ENCODE measurements around the gene ASXL1.
"Not testable (repeated sequence)": the region's sequence is repeated elsewhere in the genome, so short reads cannot be mapped to it uniquely, and the experiment has no call there.

ASXL1 gene

DNA sequence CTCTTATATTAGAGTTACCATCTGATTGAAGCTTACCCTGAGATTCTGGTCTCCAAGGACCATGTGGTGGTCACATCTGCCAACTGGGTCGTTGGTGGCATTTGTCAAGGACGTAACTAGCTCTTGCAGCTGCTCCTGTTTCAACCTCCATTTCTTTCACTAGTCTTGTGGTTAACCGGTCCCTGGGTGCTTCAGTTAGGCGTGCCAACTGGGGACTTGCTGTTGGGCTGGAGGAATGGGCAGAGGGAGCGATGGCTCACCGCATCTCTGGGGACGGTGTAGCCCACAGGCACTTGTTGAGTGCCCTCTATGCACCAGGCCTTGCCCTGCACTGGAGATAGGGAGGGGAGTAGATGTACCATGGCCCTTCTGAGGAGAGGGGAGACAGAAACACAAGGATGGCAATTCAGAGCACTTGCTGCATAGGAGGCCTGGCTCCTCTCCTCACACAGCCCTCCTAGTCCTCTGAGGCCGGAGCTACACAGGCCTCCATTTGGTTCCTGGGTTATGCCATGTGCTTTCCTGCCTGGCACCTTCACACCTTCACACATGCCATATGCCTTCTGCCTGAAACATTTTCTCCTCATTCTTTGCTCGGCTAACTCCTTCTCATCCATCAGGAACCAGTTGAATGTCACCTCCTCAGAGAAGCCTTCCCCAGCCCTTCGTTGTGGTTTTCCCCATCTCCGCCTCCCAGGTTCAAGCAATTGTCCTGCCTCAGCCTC is 20.0 kb upstream of the ASXL1 start:
- DNase-seq: no peak

DNA sequence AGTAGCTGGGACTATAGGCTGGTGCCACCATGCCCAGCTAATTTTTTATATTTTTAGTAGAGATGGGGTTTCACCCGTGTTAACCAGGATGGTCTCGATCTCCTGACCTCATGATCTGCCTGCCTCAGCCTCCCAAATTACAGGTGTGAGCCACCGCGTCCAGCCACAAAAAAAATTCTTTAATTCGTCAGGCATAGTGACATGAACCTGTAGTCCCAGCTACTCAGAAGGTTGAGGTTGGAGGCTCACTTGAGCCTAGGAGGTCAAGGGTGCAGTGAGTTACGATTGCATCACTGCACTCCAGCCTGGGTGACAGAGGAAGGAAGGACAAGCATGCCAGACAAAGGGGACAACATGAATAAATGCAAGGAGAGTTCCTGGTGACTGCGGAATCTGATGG is 19.5 kb upstream of the ASXL1 start:
- DNase-seq: no peak

DNA sequence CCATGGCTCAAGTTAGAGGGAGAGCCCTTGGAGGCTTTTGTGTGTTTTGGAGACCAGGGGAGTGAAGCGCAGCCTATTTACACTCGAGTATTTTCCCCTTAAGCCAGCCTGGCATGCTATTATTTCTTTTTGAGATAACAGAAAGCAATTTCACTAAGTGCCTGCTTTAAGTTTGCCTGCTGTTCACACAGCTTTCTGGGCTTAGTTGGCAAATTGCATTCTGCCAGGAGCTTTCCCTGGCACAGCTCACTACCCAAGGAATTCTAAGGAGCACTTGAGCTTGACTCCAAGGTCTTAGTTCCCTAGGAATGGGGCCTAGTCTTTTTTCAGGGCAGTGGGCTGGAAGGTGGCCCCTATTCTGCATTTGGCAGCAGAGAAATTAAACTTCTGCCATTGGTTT is 19.0 kb upstream of the ASXL1 start:
- DNase-seq: no peak

DNA sequence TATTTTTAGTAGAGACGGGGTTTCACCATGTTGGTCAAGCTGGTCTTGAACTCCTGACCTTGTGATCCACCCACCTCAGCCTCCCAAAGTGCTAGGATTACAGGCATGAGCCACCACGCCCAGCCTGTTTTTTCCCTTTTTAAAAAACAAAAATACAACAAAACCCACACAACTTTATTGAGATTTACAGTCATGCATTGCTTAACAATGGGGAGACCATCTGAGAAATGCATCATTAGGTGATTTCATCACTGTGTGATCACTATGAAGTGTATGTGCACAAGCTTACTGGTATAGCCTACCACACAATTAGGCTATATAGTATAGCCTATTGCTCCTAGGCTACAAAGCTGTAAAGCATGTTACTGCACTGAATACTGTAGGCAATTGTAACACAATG is 17.1 kb upstream of the ASXL1 start:
- DNase-seq: not testable (repeated sequence)

GRCh38 chr20:32343439-32343838 is 14.7 kb upstream of the ASXL1 start:
- DNase-seq: no peak

DNA sequence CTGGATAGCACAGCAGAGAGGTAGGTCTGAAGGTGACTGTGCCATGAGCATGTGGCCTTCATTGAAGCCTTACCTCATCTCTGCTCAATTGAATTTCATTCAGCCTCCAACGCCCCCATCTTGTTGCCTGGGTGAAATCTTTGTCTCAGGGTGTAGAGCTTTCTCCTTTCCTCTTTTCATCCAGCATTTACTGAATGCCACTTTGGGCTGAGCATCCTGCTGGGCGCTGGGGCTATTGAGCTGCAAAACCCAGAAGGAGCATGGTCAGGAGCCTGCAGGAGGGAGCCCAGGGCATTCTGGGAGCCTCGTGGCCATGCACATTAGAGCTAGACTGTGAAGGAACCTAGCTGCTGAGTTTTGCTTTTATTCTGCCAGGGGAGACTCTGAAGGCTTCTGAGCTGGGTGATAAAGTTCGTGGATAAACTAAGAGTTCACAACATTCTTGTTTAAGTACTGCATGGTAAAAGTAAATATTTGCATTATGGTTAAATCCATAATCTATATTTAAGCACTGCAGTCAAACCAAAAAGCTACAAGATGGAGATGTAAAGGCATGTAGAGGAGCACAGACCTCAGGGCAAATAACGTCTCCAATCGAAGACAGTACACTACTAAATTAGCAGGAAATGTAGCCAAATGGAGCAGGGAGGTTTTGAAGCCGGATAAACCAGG is 13.2 kb upstream of the ASXL1 start:
- DNase-seq: no peak

DNA sequence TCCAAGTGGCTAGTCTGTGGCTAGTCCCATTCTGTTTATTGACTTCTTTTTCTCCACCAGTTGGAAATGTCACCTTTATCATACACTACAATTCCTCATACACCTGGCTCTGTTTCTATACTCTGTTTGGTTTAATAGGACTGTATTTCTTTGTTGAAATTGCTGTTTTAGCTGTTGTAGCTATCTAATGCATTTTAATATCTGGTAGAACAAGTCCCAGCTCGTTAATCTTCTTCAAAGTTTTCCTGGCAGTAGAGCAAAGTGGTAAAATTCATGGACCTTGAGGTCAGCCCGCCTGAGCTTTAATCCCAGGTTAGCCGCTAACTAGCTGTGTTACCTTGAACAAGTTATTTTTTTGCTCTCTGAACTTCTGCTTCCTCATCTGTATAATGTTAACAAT is 9.9 kb upstream of the ASXL1 start:
- no peak for DNase-seq

GRCh38 chr20:32350421-32350820 is 7.7 kb upstream of the ASXL1 start:
- DNase-seq: no peak

DNA sequence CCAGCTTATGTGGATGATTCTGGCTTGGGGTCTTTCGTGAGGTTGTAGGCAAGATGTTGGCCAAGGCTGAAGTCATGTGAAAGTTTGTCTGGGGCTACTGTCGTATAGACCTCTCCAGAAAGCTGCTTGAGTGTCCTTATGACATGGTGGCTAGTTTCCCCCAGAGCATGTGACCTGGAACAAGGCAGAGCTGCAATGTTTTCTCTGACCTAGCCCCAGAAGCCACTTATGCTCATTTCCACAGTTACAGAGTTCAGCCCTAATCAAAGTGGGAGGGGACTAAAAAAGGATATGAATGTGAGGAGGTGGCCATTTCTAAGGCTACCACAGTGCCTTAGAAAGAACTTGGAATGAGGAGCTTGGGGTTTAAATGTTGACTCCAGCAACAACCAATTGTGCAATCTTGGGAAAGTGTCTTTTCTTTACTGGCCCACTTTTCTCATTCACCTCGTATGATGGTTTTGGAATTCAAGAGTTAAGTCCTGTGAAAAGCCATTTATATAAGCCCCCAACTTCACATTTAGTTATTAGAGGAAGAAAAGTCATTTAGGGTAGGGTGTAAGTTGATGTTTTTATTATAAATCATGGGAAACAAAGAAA is 5.9 kb upstream of the ASXL1 start:
- DNase-seq: no peak

GRCh38 chr20:32353848-32354496 is 4.2 kb upstream of the ASXL1 start:
- no peak for DNase-seq

GRCh38 chr20:32354592-32355416 is 3.3 kb upstream of the ASXL1 start:
- DNase-seq: no peak

- DNase-seq: no peak
Measured at GRCh38 chr20:32355417-32355841, 2.7 kb upstream of the ASXL1 start.

- DNase-seq: not testable (repeated sequence)
Measured at GRCh38 chr20:32355907-32356621, 2.1 kb upstream of the ASXL1 start.

GRCh38 chr20:32356622-32357374 is 1.3 kb upstream of the ASXL1 start:
- no peak for DNase-seq

GRCh38 chr20:32357375-32357868 is 709 bp upstream of the ASXL1 start:
- no peak for DNase-seq

GRCh38 chr20:32358632-32358882 is 426 bp downstream of the ASXL1 start:
- DNase-seq: no peak

DNA sequence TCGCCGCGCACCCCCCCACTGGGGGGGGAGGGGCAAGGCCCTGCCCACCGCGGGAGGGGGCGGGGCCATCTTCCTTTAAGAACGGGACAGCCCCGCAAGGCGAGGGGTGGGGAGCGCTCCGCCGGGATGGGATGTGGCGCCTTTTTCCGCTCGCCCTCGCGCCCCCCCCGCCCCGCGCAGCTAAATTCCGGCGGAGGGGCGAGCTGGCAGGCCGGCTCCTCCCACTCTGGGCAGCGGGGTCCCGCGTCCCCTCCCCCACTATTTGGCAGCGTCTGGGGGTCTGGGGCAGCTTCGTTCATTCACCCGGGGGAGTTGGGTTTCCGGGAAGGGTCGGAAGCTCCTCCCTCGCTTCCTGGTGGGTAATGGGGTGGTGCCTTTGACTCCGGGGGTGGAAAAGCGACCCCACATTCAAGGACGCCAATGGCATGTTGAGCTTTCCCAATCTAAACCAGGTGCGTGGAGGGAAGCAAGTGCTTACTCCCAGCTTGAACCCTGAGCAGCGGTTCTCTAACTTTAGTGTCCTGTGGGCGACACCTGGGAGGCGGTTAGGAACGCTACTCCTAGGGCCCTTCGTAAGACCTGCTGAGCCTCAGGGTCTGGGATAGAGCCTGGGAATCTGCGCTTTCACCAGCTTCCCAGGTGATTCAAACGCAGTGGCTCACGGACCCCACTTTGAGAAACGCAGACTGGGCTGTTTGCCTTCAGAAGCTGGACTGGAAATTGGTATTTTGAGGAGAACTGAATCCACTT is 927 bp downstream of the ASXL1 start:
- DNase-seq: peak; percentile 62

GRCh38 chr20:32359633-32360332 is 1.7 kb downstream of the ASXL1 start:
- DNase-seq: no peak

DNA sequence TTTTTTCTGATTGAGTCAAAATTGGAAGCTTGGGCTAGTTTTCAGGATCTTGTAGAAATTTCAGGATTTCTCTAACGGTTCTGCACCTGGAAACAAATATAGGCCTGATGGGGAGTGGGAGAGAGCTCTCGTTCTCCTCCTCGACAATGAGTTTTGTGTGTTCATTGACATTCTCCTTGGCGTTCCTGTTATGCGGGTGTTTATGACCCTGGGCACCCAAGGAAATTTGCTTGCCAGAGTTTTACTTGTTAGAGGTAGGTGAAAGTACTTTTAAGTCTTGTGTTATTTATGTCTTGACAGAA is 2.2 kb downstream of the ASXL1 start:
- no peak for DNase-seq

- no peak for DNase-seq
Measured at GRCh38 chr20:32362901-32363364, 4.8 kb downstream of the ASXL1 start.

All from NCI-H2029 (cell line).